Jurkat, Clone E6-1 (cell line): Measurements from ENCODE around the gene GPR21.

Experiments used
- DNase-seq: peaks from one replicate; pipeline ENCODE4 v3.0.0-alpha.2; 2011; ENCODE audit warnings: low read depth, low spot score
- H3K4me3 ChIP-seq: 2 replicates; pipeline ENCODE4 v1.5.1; 2011; ENCODE audit warnings: mild to moderate bottlenecking, low read length, control low read depth, moderate library complexity

Gene GPR21

DNA sequence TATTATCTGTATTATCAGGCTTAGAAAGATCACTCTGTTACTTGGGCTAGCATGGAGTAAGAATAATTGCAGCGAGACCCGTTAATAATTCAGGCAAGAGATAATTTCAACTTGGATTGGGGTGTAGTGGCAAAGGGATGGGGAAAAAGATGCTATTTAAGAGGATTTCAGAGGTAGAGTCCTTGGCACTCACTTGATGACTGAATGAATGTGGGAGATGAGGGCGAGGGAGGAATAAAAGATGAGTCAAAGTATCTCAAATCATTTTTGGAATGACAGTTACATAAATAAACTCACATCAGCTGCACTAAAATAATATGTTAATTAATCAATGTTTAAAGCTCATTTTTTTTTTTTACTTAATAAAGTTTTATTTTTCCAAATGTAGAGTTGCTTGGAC is 4.5 kb upstream of the GPR21 start:
- no peak for DNase-seq
- no peak overlapping the region for H3K4me3 ChIP-seq

DNA sequence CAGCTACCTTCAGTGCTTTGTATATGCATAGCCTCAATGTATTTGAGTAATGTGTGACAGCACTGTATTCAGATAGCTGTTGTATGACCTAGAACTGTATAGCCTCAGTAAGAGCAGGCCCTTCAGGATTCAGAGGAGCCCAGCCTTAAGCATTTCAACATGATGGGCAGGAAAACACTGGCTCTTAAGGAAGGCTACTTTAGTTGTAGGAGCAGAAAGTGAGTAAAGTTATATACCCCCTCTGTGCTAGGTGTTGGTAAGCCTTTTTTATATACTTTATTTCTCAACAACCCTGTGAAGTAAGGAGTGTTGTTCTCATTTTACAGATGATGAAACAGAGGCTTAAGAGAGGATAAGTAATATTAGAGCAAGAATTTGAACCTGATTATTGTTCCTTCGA is 1.5 kb upstream of the GPR21 start:
- H3K4me3 ChIP-seq = no peak overlapping the region
- DNase-seq = no peak

DNA sequence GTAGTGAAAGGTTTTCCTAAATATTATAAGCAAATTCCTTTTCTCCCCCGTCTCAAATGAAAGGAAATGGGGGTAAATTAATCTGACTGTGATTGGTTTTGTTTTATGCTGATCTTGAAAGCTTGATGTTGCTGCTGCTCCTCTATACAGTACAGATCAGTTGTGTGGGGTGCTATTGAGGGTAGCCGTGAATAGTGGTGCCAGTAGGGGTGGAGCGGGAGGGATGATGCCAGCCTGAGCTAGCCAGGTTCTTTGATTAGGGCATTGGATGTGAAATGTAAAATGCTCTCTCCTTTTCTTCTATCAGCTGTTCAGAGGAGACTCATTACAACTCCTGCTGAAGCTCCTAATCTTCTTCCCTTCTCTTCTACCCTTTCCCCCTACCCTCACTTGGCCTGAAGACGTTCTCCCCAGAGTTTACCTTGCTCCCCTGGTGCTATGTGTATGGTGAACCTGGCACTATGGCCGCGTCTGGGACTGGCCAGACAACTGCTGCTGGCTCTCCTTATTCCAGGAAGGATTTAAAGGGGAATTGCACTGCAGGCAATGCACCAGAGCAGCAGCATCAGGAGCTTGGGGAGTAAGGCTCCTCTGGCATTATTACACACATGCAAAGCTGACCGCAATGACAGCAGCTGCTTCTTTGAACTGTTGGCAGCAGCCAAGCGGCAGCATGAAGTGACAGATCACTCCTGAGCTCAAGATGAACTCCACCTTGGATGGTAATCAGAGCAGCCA is 566 bp downstream of the GPR21 start:
- no peak for DNase-seq
- H3K4me3 ChIP-seq = no peak overlapping the region

DNA sequence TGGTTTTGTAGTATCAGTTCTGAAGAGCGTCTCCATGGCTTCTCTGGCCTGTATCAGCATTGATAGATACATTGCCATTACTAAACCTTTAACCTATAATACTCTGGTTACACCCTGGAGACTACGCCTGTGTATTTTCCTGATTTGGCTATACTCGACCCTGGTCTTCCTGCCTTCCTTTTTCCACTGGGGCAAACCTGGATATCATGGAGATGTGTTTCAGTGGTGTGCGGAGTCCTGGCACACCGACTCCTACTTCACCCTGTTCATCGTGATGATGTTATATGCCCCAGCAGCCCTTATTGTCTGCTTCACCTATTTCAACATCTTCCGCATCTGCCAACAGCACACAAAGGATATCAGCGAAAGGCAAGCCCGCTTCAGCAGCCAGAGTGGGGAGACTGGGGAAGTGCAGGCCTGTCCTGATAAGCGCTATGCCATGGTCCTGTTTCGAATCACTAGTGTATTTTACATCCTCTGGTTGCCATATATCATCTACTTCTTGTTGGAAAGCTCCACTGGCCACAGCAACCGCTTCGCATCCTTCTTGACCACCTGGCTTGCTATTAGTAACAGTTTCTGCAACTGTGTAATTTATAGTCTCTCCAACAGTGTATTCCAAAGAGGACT is 1.5 kb downstream of the GPR21 start:
- no peak for DNase-seq
- H3K4me3 ChIP-seq = no peak overlapping the region

DNA sequence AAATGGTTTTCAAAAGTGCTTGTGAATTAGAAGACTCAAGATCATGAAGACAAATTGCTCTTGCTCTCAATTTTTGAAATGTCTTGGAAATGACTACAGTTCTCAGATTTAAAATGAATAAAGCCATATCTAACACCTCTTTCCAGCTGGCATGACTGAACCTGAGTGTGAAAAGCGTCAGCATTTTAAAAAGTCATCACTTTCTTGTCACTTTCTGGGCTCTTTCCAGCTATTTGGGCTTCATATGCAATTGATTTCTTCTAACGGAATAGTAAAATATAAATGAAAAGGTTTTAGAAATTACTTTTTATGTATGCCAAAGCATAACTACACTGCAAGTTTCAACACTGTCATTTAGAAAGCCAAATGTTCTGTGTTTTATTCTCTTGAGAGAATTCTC is 2.3 kb downstream of the GPR21 start:
- DNase-seq = no peak
- H3K4me3 ChIP-seq = no peak overlapping the region

DNA sequence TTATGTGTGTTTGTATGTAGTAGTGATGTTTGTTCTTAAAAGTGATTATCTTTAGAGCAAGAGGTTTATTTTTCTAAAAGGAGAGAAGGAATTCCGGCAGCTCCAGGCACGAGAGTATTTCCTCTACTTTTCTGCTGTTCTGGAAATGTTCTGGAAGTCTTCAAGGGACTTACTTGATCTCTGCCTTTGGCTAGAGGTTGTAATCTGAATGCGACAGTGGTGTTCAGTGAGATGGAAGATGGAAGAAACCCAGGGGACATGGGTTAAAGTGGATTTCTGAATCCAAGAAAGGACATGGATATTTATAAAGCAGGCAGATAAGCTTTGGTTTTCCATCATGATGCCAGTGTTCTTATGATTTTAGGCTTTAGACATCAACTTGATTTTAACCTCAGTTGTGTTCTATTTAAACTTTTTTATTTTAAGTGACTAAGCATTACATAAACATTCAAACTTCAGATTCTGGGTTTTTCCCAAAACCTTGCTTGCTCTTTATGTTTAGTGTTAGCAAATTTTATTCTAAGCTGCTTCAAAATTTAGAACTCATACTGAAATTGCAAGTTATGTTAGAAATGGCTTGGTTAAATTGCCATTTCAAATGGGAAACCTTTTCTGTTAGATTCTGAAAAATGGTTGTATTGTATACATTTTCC is 3.6 kb downstream of the GPR21 start:
- no peak for DNase-seq
- no peak overlapping the region for H3K4me3 ChIP-seq

DNA sequence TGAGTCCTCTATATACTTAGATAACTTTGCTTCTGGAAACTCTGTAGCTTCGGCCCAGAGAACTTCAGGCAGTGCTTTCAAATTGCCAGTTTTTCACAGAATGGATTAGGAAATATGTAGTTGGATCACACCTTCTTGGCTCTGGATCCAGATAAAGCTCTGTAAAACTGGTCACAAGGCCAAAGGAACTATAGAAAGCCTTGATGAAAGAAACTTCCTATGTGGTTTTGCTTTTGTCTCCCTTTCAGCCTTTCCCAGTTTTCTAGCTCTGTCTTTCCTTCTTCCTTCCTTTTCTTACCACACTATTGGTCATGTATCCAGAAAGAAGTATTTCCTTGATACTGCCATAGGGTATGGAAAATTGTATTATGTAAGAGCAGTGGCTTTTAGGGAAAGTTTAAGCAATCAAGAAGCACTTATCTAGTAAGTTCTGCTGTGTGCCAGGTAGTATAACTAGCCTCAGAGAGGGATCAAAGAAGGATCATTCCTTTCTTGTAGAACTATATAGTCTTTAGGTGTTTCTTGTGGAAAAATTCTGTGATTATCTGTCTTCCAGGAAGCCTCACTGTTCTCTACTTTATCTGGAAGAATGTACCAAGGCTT is 6.3 kb downstream of the GPR21 start:
- H3K4me3 ChIP-seq = no peak overlapping the region
- no peak for DNase-seq

DNA sequence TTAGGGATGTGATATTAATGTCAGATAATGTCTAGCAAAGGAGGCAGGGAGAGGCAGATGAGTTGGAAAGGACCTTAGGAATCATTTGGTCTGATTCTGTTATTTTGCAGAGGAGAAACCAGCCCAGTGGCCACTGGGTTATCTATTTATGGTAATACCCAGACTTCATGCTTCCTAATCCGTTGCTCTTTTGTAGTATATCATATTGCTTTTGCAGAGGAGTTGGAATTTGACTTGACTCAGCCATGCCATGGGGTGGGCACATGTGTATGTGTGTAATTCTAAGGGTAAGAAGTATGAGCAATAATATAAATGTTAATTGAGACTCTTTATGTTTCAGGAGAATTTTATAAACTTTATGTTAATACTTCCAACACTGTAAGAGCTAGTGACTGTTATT is 7.3 kb downstream of the GPR21 start:
- no peak for DNase-seq
- no peak overlapping the region for H3K4me3 ChIP-seq

DNA sequence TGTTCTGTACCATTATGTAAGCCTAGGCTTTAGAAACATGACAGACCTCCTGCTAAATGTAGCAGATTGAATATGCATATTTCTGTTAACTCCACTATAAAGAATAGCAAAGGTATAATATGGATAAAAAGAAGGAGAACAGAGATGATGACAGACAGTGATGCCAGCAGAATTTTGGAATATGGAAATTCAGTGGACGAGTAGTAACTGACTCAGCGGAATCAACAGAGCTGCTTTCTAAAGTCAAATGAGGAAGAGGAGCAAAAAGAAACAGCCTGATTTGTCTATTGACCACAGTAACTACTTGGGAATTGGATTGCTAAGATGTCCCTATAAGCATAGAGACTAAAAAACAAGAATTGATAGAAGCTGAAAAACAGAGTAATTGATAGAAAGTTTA is 8.0 kb downstream of the GPR21 start:
- H3K4me3 ChIP-seq = no peak overlapping the region
- DNase-seq = no peak

DNA sequence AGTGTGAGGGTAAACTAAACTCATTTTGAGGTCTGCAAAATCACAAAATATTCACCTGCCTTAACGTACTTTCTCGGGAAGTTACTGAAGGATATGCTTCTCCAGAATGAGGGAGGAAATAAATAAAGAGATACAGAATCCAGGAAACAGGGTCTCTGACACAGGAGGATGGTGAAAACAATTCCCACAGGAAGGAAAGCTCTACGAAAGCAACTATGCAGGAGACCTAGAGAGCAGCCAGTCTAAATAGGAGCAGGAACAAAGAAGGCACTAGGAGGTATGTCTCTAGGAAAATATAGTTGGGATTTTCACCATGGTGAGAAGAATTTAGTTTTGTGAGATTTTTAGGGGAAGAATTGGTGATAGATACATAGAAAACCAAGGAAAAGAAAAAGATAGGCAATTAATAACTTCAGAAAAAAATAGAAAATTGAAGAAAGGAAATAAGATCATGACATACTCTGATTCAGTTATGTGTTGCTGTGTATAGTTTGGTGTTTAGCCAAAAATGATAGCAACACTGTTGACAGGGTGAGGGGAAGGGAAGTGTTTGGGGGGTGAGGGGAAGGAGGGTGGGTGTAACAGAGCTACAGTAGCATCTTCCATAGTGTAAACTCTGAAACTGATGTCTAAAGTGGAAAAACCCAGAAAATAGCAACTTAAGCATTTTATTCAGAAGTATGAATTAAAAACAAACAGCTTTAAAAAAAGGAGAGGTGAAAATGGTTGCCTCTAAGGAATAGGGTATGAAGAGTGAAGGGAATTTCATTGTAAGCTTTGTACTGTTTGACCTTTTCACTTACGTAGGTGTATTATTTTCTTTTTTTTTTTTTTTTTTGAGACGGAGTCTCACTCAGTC is 9.8 kb downstream of the GPR21 start:
- no peak overlapping the region for H3K4me3 ChIP-seq

DNA sequence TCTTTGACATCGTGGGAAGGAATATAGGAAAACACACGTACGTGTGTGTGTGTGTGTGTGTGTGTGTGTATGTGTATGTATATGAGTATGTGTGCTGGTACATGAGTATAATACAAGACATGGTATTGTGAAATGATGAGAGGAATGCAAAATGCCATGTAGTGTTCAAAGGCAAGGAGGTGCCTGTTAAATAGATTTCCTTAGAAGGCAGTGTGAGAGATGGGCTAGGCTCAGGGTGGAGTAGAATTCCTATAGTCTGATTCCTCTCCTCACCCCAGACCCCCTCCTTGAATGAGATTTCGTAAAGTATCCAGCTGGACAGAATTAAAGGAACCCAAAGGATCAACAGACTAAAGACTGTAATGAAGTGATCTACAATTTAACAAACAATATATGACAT is 11.1 kb downstream of the GPR21 start:
- no peak overlapping the region for H3K4me3 ChIP-seq
- no peak for DNase-seq

More for the DNA sequence above, 9.8 kb downstream of the GPR21 start:
- DNase-seq = no peak

DNA sequence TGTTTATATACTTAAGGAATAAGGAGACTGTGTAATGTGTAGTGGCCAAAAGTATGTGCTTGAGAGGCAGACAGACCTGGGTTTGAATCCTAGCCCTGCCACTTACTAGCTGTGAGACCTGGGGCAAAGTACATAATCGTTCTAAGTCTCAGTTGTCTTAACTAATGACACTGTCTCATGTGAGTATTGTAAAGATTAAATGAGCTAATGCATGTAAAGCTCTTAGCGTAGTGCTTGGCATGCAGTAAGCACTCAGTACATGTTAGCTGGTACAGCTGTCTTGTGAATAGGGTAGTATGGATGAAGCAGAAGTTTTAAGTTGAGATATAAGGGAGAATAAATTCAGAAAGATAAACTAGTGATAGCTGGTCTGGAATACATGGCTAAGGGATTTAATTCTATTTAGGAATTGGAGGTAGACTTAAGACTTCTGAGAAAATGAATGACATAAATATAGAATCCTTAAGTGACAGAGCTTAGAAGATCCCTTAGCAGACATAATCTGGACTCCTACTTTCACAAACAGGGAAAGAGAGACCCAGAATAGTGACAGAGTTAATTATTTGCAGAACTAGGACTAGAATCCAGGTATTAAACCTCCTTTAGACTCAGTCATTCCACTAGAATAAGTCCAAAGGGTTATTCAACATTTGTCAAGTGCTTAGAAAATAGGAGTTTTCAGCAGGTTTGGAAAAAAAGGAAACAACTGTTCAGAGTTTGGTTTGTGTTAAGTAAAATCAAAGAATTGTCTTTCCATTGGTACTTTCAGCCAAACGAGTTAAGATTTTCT is 13.1 kb downstream of the GPR21 start:
- DNase-seq = no peak
- no peak overlapping the region for H3K4me3 ChIP-seq

DNA sequence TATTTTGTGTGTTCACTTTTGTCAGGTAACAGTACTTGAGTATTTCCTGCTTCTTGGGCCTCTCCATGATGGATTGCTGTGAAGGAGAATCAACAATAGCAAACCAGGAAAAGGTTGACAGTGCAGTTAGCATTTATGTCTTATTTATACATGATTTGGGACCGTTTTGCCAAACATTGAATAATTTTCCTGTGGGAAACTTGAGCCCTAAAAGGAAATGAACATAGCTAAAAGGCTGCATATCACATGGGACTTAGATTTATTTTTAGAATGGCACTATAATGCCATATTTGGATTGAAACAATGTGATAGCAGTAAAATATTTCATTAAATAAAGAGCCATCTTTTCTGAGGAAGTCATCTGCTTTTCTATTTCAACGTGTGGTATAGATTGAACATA is 15.3 kb downstream of the GPR21 start:
- no peak overlapping the region for H3K4me3 ChIP-seq
- DNase-seq = no peak

DNA sequence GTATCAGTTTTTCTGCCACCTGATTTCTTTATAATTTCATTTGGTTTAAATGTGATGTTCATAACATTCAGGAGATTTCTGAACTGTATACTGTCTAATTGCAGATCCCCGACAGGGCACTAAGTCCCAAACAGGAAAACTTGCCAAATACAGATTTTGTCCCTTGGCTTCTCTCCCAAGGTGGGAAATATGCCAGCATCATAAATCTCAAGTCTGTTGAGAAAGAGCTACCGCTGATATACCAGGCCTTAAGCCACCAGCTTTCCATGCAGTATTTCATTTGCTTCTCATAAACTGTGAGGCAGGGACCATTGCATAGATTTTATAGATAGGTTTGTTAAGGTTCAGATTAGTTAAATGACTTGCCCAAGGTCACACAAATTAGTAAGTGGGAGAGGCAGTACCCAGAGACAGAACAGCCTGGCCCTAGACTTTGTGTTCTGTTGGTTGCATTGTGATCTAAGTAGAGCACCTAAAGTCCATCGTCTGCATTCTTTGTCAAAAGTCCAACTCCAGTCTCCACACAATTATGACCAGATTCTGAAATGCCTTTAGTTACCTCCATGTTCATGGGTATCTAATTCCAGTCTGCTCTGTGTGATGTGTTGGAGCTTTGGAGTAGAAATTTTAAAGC is 16.2 kb downstream of the GPR21 start:
- no peak overlapping the region for H3K4me3 ChIP-seq
- no peak for DNase-seq

DNA sequence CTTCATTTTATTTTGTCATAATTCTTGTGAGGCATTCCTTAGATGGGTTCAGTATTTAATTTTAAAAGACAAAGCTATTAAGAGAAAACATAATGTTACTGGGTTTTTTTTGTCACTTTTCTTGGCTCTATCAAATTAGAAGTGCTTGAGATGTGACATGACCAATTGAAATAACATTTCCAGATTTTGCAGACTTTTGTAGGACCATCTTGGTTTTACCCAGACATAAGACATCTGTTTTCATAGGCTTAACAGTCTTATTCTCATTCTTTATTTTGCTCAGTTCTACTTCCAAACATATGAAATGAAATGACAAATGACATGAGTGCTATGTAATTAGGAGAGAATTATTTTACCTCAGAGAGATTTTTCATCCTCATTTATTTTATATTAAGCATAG is 19.6 kb downstream of the GPR21 start:
- no peak for DNase-seq
- H3K4me3 ChIP-seq = no peak overlapping the region

DNA sequence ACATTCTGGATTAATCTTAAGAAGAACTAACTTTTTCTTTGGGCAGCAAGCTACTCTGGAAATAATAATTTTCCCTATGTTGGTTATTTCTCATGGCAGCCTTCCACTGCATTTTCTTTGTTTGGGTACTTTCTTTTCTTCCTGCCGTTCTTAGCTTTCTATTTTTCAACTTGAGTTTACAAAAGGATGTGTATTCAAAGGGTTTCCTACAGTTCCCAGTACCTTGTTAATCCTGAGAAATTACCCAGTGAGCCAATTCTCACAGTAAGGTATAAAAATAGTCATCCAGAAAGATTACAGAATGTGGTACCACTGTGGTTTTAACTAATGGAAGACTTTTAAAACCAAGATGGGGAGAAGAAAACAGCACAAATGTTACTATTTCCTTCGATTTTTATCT is 20.2 kb downstream of the GPR21 start:
- DNase-seq = no peak
- no peak overlapping the region for H3K4me3 ChIP-seq

DNA sequence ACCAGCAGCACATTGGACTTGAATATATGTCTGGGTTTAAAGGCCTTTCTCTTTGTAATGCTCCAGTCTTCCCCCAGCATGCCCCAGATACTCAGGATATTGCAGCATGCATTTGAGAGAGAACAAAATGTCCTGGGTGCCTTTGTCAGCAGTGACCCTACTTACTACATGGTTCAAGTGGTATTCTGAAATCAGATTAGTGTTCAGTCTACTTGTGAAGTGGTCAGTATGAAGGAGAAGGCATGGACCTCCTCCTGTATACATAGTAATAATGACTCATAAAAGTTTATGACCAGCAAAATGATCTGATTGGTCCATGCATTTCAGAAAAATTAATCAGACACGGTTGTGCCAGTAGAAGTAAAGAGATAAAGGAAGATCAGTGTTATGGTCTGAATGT is 25.4 kb downstream of the GPR21 start:
- no peak overlapping the region for H3K4me3 ChIP-seq
- no peak for DNase-seq

DNA sequence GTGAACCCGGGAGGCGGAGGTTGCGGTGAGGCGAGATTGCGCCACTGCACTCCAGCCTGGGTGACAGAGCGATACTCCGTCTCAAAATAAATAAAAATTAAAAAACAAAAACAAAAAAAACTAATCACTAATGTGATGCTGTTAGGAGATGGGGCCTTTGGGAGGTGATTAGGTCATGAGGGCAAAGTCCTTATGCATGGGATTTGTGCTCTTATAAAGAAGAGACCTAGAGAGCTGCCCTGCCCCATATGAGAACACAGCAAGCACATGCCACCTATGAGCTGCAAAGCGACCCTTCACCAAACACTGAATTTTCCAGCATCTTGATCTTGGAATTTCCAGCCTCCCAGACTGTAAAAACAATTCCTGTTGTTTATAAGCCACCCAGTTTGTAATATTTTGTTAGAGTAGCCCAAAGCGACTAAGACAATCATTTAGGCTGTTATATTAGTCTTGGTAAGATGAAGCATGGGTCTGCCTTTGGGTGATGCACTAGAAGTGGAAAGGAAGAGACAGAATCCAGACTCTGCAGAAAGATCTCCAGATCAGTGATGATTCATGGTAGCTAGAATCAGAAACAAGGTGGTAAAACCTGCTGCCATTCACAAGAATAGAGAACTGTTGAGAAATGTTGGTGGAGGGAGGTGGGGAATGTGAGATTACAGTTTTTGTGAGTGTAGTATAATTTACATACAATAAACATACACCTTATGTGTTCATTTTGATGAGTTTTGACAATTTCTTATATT is 26.2 kb downstream of the GPR21 start:
- DNase-seq = no peak
- no peak overlapping the region for H3K4me3 ChIP-seq
